ENCODE data around the gene COMT. TPM values are rescaled to one million over a fixed set of nuclear protein-coding genes. Genes with fewer than 3 reads are reported as not detected.

The COMT gene
- total and polyA plus RNA-seq, 5 donors = 69.6 to 102 (median 85.1) TPM

DNA sequence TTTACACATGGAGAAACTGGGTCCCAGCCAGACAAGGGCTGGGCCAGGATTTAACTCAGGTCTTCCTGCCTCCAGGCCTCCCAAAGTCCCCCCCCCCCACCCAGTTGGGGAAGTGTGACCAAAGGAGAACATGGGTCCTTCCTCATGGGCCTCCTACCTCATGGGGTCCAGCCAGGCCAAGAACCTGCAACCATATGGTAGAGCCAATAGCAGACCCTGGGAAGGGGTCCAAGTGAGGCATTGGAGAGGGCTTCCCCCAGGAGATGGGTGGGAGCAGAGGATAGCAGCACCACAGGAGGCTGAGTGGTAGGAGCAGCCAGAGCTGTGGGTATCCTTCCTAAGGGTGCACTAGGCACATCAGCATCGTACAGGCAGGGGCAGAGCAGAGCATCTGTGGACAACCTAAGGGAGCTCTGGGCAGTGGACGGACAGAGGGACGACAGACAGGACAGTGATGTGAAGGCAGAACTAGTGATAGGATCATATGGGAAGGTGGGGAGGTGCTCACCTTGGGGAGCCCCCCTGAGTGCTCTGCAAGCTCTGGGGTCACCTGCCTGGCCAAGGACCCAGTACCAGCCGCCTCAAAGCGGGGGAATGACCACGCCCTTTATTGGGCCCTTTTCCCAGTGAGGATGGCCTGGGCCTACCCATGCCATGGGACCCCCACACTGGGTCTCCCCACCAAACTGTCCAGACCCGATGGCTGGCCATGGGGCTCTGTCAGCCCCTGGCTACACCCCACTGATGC lies 70.6 kb downstream of the COMT start:
- 95% methylated on average over 7 of the region's 7 CpGs for WGBS
- Histone ChIP-seq H3K27me3 (ENCODE audit: control insufficient read depth, insufficient read depth) (no peaks in the 10 kb centered on the region), H3K4me3 (ENCODE audit: low read length) (no peak overlapping the region), H3K4me1 (ENCODE audit: control insufficient read depth, insufficient read depth, low read length) (no peaks in the 10 kb centered on the region), H3K9me3 (ENCODE audit: control insufficient read depth, low read length) (no peaks in the 10 kb centered on the region), H3K27ac (ENCODE audit: low read length) (no peak overlapping the region)
- ATAC-seq (no peak), DNase-seq (peak; percentile 5 to 46 (median 41))
- intact Hi-C loops (cut with DNase I) = loop anchor here (2.0 to 10.0 kb wide), 3 partner anchors 41 to 57 kb away; no protein-coding TSS in a partner anchor

- DNase-seq (peak in 2 of 3 donors; percentile 36 to 46), ATAC-seq (no peak)
- Histone ChIP-seq H3K27ac (ENCODE audit: low read length) (no peak overlapping the region), H3K27me3 (ENCODE audit: control insufficient read depth, insufficient read depth) (no peaks in the 10 kb centered on the region), H3K9me3 (ENCODE audit: control insufficient read depth, low read length) (no peaks in the 10 kb centered on the region), H3K4me1 (ENCODE audit: control insufficient read depth, insufficient read depth, low read length) (no peaks in the 10 kb centered on the region), H3K4me3 (ENCODE audit: low read length) (no peak overlapping the region)
- intact Hi-C loops (cut with DNase I) = loop anchor here (2.0 to 10.0 kb wide), 3 partner anchors 42 to 58 kb away; no protein-coding TSS in a partner anchor
- 92% methylated on average over 10 of the region's 10 CpGs for WGBS
Observed at GRCh38 chr22:20012741-20013331, 71.3 kb downstream of the COMT start.

- intact Hi-C loops (cut with DNase I) = loop anchor here (2.0 to 10.0 kb wide), 3 partner anchors 43 to 59 kb away; no protein-coding TSS in a partner anchor
- peak; percentile 79 to 92 (median 89) for DNase-seq
- WGBS = 4% methylated on average over 11 of the region's 11 CpGs
- Histone ChIP-seq H3K27me3 (ENCODE audit: control insufficient read depth, insufficient read depth) (no peaks in the 10 kb centered on the region), H3K9me3 (ENCODE audit: control insufficient read depth, low read length) (no peaks in the 10 kb centered on the region), H3K4me1 (ENCODE audit: control insufficient read depth, insufficient read depth, low read length) (no peaks in the 10 kb centered on the region), H3K4me3 (ENCODE audit: low read length) (no peak overlapping the region), H3K27ac (ENCODE audit: low read length) (no peak overlapping the region)
- ATAC-seq = peak; percentile 51 to 52
Observed at GRCh38 chr22:20013382-20013871, 71.9 kb downstream of the COMT start.

- DNase-seq = peak; percentile 11 to 60 (median 43)
Observed at GRCh38 chr22:20014526-20015186, 73.1 kb downstream of the COMT start.

DNA sequence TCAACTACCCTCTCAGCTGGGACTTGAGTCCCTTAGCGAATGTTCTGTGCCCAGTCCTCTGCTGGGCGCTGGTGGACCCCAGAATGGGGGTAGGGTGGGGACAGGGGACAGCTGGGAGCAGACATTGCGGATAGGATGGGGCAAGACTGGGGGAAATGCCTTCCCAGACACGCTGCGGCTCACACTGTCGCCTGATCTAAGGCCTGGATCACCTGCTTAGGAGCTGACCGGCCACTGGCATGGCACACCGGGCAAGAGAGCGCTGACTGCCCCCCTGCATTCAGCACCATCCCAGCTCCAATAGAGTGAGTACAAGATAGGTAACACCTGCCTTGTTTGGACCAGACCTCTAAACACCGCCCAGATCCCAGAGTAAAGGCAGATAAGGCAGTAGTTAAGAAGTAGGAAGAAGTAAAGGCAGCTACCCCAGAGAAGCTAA lies 73.6 kb downstream of the COMT start:
- H3K9me3 ChIP-seq (ENCODE audit: control insufficient read depth, low read length) = no peaks in the 10 kb centered on the region
- H3K27ac ChIP-seq (ENCODE audit: low read length) = no peak overlapping the region
- no peak overlapping the region for H3K4me3 ChIP-seq (ENCODE audit: low read length)
- H3K4me1 ChIP-seq (ENCODE audit: control insufficient read depth, insufficient read depth, low read length) = no peaks in the 10 kb centered on the region
- ATAC-seq (no peak), DNase-seq (peak in 2 of 3 donors; percentile 50 to 51)
- no peaks in the 10 kb centered on the region for H3K27me3 ChIP-seq (ENCODE audit: control insufficient read depth, insufficient read depth)
- 89% methylated on average over 10 of the region's 10 CpGs for WGBS
- intact Hi-C loops (cut with DNase I) = loop anchor here in 1 of 4 donors (10.0 kb wide), 1 partner anchor 60 kb away; no protein-coding TSS in a partner anchor

More at GRCh38 chr22:20014526-20015186, 73.1 kb downstream of the COMT start:
- 72% methylated on average over 5 of the region's 5 CpGs for WGBS
- ATAC-seq = no peak
- intact Hi-C loops (cut with DNase I) = loop anchor here in 1 of 4 donors (10.0 kb wide), 1 partner anchor 60 kb away; no protein-coding TSS in a partner anchor
- no peaks in the 10 kb centered on the region for H3K9me3 ChIP-seq (ENCODE audit: control insufficient read depth, low read length)
- H3K27me3 ChIP-seq (ENCODE audit: control insufficient read depth, insufficient read depth) = no peaks in the 10 kb centered on the region
- H3K4me3 ChIP-seq (ENCODE audit: low read length) = no peak overlapping the region
- no peak overlapping the region for H3K27ac ChIP-seq (ENCODE audit: low read length)
- no peaks in the 10 kb centered on the region for H3K4me1 ChIP-seq (ENCODE audit: control insufficient read depth, insufficient read depth, low read length)

GRCh38 chr22:20015971-20016733 lies 74.6 kb downstream of the COMT start:
- 1% methylated on average over 101 of the region's 101 CpGs for WGBS
- H3K4me1 ChIP-seq (ENCODE audit: control insufficient read depth, insufficient read depth, low read length) = no peaks in the 10 kb centered on the region
- no peaks in the 10 kb centered on the region for H3K27me3 ChIP-seq (ENCODE audit: control insufficient read depth, insufficient read depth)
- no peaks in the 10 kb centered on the region for H3K9me3 ChIP-seq (ENCODE audit: control insufficient read depth, low read length)
- intact Hi-C loops (cut with DNase I) = loop anchor here in 1 of 4 donors (10.0 kb wide), 1 partner anchor 61 kb away; no protein-coding TSS in a partner anchor
- H3K4me3 ChIP-seq (ENCODE audit: low read length) = peak overlapping the region; percentile 82
- ATAC-seq (no peak), DNase-seq (peak; percentile 49 to 77 (median 74))
- H3K27ac ChIP-seq (ENCODE audit: low read length) = no peak overlapping the region

GRCh38 chr22:20016734-20017621 lies 75.4 kb downstream of the COMT start, which contains the start of gene ARVCF:
TSS of gene ARVCF (minus strand) at chr22:20016823. CDS start at chr22:19990794, 26,029 bp downstream.
- Histone ChIP-seq H3K27ac (ENCODE audit: low read length) (no peak within 1 kb of the TSS), H3K4me3 (ENCODE audit: low read length) (peak within 1 kb of the TSS; percentile 82), H3K4me1 (ENCODE audit: control insufficient read depth, insufficient read depth, low read length) (no peaks in the 10 kb centered on the region), H3K27me3 (ENCODE audit: control insufficient read depth, insufficient read depth) (no peaks in the 10 kb centered on the region), H3K9me3 (ENCODE audit: control insufficient read depth, low read length) (no peaks in the 10 kb centered on the region)
- WGBS = 1% methylated on average over 79 of the region's 79 CpGs
- intact Hi-C loops (cut with DNase I) = loop anchor here in 1 of 4 donors (10.0 kb wide), 1 partner anchor 62 kb away; no protein-coding TSS in a partner anchor
- ATAC-seq (peak; percentile 68 to 74), DNase-seq (peak; percentile 93 to 97 (median 96))

GRCh38 chr22:20017622-20017958 lies 76.0 kb downstream of the COMT start:
- Histone ChIP-seq H3K27ac (ENCODE audit: low read length) (no peak overlapping the region), H3K27me3 (ENCODE audit: control insufficient read depth, insufficient read depth) (no peaks in the 10 kb centered on the region), H3K4me1 (ENCODE audit: control insufficient read depth, insufficient read depth, low read length) (peaks cover 2% of the 10 kb centered on the region), H3K4me3 (ENCODE audit: low read length) (no peak overlapping the region), H3K9me3 (ENCODE audit: control insufficient read depth, low read length) (no peaks in the 10 kb centered on the region)
- intact Hi-C loops (cut with DNase I) = loop anchor here in 1 of 4 donors (10.0 kb wide), 1 partner anchor 63 kb away; no protein-coding TSS in a partner anchor
- 60% methylated on average over 9 of the region's 9 CpGs for WGBS
- ATAC-seq (no peak), DNase-seq (peak in 1 of 3 donors; percentile 39)

GRCh38 chr22:20018001-20018400 lies 76.4 kb downstream of the COMT start:
- Histone ChIP-seq H3K4me3 (ENCODE audit: low read length) (no peak overlapping the region), H3K9me3 (ENCODE audit: control insufficient read depth, low read length) (no peaks in the 10 kb centered on the region), H3K27me3 (ENCODE audit: control insufficient read depth, insufficient read depth) (no peaks in the 10 kb centered on the region), H3K4me1 (ENCODE audit: control insufficient read depth, insufficient read depth, low read length) (peaks cover 2% of the 10 kb centered on the region), H3K27ac (ENCODE audit: low read length) (no peak overlapping the region)
- intact Hi-C loops (cut with DNase I) = loop anchor here in 1 of 4 donors (10.0 kb wide), 1 partner anchor 63 kb away; no protein-coding TSS in a partner anchor
- ATAC-seq = no peak
- DNase-seq = peak in 1 of 3 donors; percentile 11
- 87% methylated on average over 5 of the region's 5 CpGs for WGBS

All from right cardiac atrium (tissue), 5 donors.